Stomach (tissue), 9 donors: ENCODE measurements around the gene TRAPPC2L. TPM values are rescaled to one million over a fixed set of nuclear protein-coding genes. Genes with fewer than 3 reads are reported as not detected.

Source experiments
- DNase-seq, 2 donors: peaks; one replicate each; pipeline versions ENCODE4 v3.0.0 to v3.0.0-alpha.2; 2013 to 2019
- H3K27ac ChIP-seq, 5 donors: fragments of 200-600 bp in 4 of 5; sonication (generic) in 4 of 5; one replicate each; pipeline ENCODE4 v1.5.1; 2013 to 2019; ENCODE audit warnings: mild to moderate bottlenecking in 1 of 5, moderate library complexity in 1 of 5
- H3K27me3 ChIP-seq, 3 donors: fragments of 200-600 bp; sonication (generic); one replicate each; pipeline ENCODE4 v1.5.1; 2017 to 2019; ENCODE audit warnings: mixed run types in 1 of 3
- H3K36me3 ChIP-seq, 4 donors: fragments of 200-600 bp; sonication (generic); 1 replicate in 3 of 4; 2 replicates in 1 of 4; pipeline ENCODE4 v1.5.1; 2016 to 2019
- H3K4me1 ChIP-seq, 4 donors: fragments of 200-600 bp; sonication (generic); one replicate each; pipeline ENCODE4 v1.5.1; 2016 to 2019
- H3K4me3 ChIP-seq, 4 donors: fragments of 200-600 bp; sonication (generic) in 3 of 4; one replicate each; pipeline ENCODE4 v1.5.1; 2016 to 2019; ENCODE audit warnings: mild to moderate bottlenecking in 1 of 4
- H3K9me3 ChIP-seq, 4 donors: fragments of 200-600 bp; sonication (generic); one replicate each; pipeline ENCODE4 v1.5.1; 2016 to 2019
- EP300 ChIP-seq: sonication (generic); formaldehyde crosslinking; IDR thresholded peaks from one replicate; pipeline ENCODE4 v1.6.1; 2017; ENCODE audit warnings: antibody characterized with exemption
- POLR2A ChIP-seq, 4 donors: fragments of 450-650 bp; IDR thresholded peaks; one replicate each; pipeline ENCODE4 v1.6.1; 2016; ENCODE audit warnings: antibody characterized with exemption in 4 of 4, control low read depth in 2 of 4, mild to moderate bottlenecking in 1 of 4, moderate library complexity in 1 of 4
- POLR2AphosphoS5 ChIP-seq, 3 donors: sonication (generic); formaldehyde crosslinking; IDR thresholded peaks; one replicate each; pipeline ENCODE4 v1.6.1; 2016; ENCODE audit warnings: antibody characterized with exemption in 3 of 3
- WGBS, 5 donors: extraction: QIAGEN DNeasy Blood & Tissue Kit in 3 of 5; methylation state at CpG; one replicate each; pipeline versions ENCODE4 v1.1.5 to v1.1.7; 2013 to 2018; 5-methylcytosine and 5-hydroxymethylcytosine counted together
- intact Hi-C: fragments of 100-400 bp; cut with DNase I; formaldehyde crosslinking; loops from one replicate; pipeline ENCODE4 v1.15.1; 2023; ENCODE audit warnings: low total_unique reads
- polyA plus RNA-seq, 3 donors: library from polyadenylated mRNA; stranded (reverse); fragments of 200-250 nt; gene quantifications; one replicate each; pipeline ENCODE4 v1.2.3, GENCODE V29; 2013
- total RNA-seq, 5 donors: library from RNA; depleted of rRNA; stranded (reverse); fragments of >200 nt; gene quantifications; one replicate each; pipeline versions ENCODE4 v1.1.0 to v1.2.3, GENCODE V29; 2014 to 2016
- TF ChIP-seq, protein P1 (sequence below), 7 experiments: fragments of 450-650 bp in 4 of 7; fragments of 200-600 bp in 3 of 7; sonication (generic) in 3 of 7; IDR thresholded peaks; one replicate each; pipeline ENCODE4 v1.5.1; 2016 to 2019; ENCODE audit warnings: antibody characterized with exemption in 7 of 7, control low read depth in 2 of 7, mild to moderate bottlenecking in 1 of 7
- donor health status: healthy with polysubstance abuse.
- donor health status: Bipolar disorder and iron deficiency.
- donor health status: healthy.

TRAPPC2L gene
- total and polyA plus RNA-seq, 8 donors: 2.9 to 107 (median 30.4) TPM

- no peaks in the 10 kb centered on the region for H3K9me3 ChIP-seq
- no peak for DNase-seq
Measured at GRCh38 chr16:88903267-88903666, 46.3 kb downstream of the TRAPPC2L start.

DNA sequence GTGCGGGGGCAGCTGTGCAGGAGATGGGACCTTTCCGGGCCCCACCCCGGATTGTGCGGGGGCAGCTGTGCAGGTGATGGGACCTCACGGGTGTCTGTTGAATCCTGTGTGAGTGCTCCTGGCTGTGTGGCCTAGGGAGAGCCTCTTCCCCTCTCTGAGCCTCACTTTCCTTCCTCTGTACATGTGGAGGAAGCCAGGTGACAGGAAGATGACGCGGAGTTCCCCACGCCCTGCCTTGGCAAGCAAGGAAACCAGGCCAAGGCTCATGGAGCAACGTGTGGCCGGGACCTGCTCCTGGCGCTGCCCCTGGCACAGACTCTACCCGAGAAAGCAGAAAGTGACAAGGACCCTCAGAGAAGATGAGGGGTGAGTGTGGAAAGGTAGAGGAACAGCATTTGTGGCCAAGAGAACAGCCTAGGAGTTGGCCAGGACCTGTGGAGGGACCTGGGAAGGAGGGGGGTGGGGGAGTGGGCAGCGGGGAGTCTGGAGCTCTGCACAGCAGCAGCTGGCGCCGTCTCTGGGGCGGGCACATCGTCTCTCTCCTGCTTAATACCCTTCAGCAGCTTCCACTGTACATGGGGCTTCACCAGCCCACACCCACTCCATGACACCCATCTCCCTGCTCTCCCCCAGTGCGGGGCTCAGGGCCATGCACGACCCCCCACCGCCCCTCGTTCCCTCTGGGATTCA lies 47.9 kb downstream of the TRAPPC2L start:
- Histone ChIP-seq H3K4me1 (peaks cover 0 to 11% (median 0%) of the 10 kb centered on the region in 4 donors), H3K9me3 (no peaks in the 10 kb centered on the region), H3K27ac (no peak overlapping the region), H3K36me3 (peaks cover 0 to 16% (median 13%) of the 10 kb centered on the region in 4 donors), H3K4me3 (no peak overlapping the region), H3K27me3 (peaks cover 0 to 3% (median 0%) of the 10 kb centered on the region in 3 donors)
- TF ChIP-seq EP300: no peak
- TF ChIP-seq POLR2A (IDR thresholded peaks at IDR 0.05): no peak
- no peak for TF ChIP-seq POLR2AphosphoS5 (IDR thresholded peaks at IDR 0.05)
- TF ChIP-seq, protein P1, sequence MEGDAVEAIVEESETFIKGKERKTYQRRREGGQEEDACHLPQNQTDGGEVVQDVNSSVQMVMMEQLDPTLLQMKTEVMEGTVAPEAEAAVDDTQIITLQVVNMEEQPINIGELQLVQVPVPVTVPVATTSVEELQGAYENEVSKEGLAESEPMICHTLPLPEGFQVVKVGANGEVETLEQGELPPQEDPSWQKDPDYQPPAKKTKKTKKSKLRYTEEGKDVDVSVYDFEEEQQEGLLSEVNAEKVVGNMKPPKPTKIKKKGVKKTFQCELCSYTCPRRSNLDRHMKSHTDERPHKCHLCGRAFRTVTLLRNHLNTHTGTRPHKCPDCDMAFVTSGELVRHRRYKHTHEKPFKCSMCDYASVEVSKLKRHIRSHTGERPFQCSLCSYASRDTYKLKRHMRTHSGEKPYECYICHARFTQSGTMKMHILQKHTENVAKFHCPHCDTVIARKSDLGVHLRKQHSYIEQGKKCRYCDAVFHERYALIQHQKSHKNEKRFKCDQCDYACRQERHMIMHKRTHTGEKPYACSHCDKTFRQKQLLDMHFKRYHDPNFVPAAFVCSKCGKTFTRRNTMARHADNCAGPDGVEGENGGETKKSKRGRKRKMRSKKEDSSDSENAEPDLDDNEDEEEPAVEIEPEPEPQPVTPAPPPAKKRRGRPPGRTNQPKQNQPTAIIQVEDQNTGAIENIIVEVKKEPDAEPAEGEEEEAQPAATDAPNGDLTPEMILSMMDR (IDR thresholded peaks at IDR 0.05): no peak
- WGBS, 5 donors: 68 to 81% (median 76%) methylated on average over 11 to 21 of the region's 21 CpGs
- intact Hi-C loops: no loop called here
- DNase-seq: no peak

More at GRCh38 chr16:88903267-88903666, 46.3 kb downstream of the TRAPPC2L start:
- Histone ChIP-seq H3K4me3 (no peak overlapping the region), H3K27me3 (no peaks in the 10 kb centered on the region), H3K4me1 (peaks cover 0 to 11% (median 0%) of the 10 kb centered on the region in 4 donors), H3K27ac (no peak overlapping the region), H3K36me3 (peaks cover 0 to 20% (median 18%) of the 10 kb centered on the region in 4 donors)
- intact Hi-C loops: no loop called here
- TF ChIP-seq POLR2A (IDR thresholded peaks at IDR 0.05) (no peak), EP300 (no peak), POLR2AphosphoS5 (IDR thresholded peaks at IDR 0.05) (no peak)
- TF ChIP-seq, protein P1 (IDR thresholded peaks at IDR 0.05): no peak
- WGBS, 5 donors: 58 to 90% (median 74%) methylated on average over 2 to 14 of the region's 14 CpGs

DNA sequence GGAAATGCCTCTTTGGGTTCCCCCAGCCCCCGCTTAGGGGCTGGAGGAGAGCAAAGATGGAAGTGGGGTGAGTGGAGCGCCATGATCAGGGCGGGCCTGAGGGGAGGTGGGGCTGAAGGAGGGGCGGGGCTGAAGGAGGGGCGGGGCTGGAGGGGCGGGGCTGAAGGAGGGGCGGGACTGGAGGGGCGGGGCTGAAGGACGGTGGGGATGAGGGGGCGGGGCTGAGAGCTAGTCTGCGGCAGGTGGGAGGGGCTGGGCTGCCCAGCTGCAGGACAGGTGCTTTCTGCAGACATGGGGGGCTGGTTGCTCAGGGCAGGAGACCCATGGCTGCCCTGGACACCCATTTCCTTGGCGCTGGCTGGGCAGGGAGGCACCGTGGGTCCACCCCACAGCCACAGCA lies 48.6 kb downstream of the TRAPPC2L start:
- H3K27me3 ChIP-seq: peaks cover 0 to 7% (median 0%) of the 10 kb centered on the region in 3 donors
- H3K36me3 ChIP-seq: peaks cover 0 to 9% (median 8%) of the 10 kb centered on the region in 4 donors
- TF ChIP-seq POLR2AphosphoS5 (IDR thresholded peaks at IDR 0.05) (no peak), EP300 (no peak), POLR2A (IDR thresholded peaks at IDR 0.05) (no peak)
- TF ChIP-seq, protein P1 (IDR thresholded peaks at IDR 0.05): no peak
- no peak for DNase-seq
- no peaks in the 10 kb centered on the region for H3K9me3 ChIP-seq
- H3K27ac ChIP-seq: no peak overlapping the region
- H3K4me1 ChIP-seq: peaks cover 0 to 11% (median 0%) of the 10 kb centered on the region in 4 donors
- no peak overlapping the region for H3K4me3 ChIP-seq
- intact Hi-C loops: no loop called here
- 20 to 54% (median 35%) methylated on average over 1 to 13 of the region's 13 CpGs for WGBS, 5 donors

DNA sequence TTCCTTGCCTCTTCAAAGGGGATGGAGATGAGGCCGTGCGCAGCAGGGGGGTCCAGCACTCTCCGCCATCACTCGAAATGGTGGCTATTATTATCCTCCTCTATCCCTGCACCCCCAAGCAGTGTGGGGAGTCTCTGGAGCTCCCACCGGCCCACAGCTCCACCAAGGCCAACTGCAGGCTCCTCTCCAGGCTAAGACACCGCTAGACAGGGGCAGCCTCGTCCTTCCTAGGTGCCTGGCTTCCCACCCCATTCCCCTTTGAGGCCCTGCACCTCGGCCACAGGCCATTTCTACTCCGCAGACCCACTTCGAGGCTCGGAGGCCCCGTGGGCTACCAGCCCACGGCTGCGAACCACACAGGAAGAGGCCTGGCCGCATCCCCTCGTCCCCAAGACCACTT lies 49.1 kb downstream of the TRAPPC2L start:
- Histone ChIP-seq H3K27me3 (peaks cover 0 to 12% (median 0%) of the 10 kb centered on the region in 3 donors), H3K36me3 (peaks cover 0 to 5% (median 3%) of the 10 kb centered on the region in 4 donors), H3K4me1 (peaks cover 0 to 11% (median 2%) of the 10 kb centered on the region in 4 donors), H3K4me3 (no peak overlapping the region), H3K27ac (no peak overlapping the region), H3K9me3 (no peaks in the 10 kb centered on the region)
- 83 to 89% (median 86%) methylated on average over 9 to 16 of the region's 16 CpGs for WGBS, 5 donors
- intact Hi-C loops: no loop called here
- DNase-seq: no peak
- TF ChIP-seq, protein P1 (IDR thresholded peaks at IDR 0.05): no peak
- TF ChIP-seq POLR2AphosphoS5 (IDR thresholded peaks at IDR 0.05): no peak
- TF ChIP-seq POLR2A (IDR thresholded peaks at IDR 0.05): no peak
- TF ChIP-seq EP300: no peak
